ENCODE results near the gene OR2H2.

Gene OR2H2

GRCh38 chr6:29554764-29555163 lies 30.2 kb upstream of the OR2H2 start (continued):
- TF ChIP-seq GLIS3 (CRISPR knock-in tag; IDR thresholded peaks at IDR 0.05) (no peak), TSHZ2 (CRISPR knock-in tag; IDR thresholded peaks at IDR 0.05) (no peak), ZC3H10 (CRISPR knock-in tag; IDR thresholded peaks at IDR 0.05) (no peak), ISL1 (CRISPR knock-in tag; IDR thresholded peaks at IDR 0.05) (no peak), RARB (CRISPR knock-in tag; IDR thresholded peaks at IDR 0.05) (no peak)

- TF ChIP-seq ESRRG (CRISPR knock-in tag; IDR thresholded peaks at IDR 0.05): no peak
- TF ChIP-seq ISL1 (CRISPR knock-in tag; IDR thresholded peaks at IDR 0.05): no peak
- no peak for TF ChIP-seq RARB (CRISPR knock-in tag; IDR thresholded peaks at IDR 0.05)
- TF ChIP-seq PATZ1 (CRISPR knock-in tag; IDR thresholded peaks at IDR 0.05; ENCODE audit: borderline replicate concordance): no peak
- TF ChIP-seq TOX (CRISPR knock-in tag; IDR thresholded peaks at IDR 0.05; ENCODE audit: borderline replicate concordance): no peak
- TF ChIP-seq GLIS3 (CRISPR knock-in tag; IDR thresholded peaks at IDR 0.05): no peak
- no peak for TF ChIP-seq ZFP3 (CRISPR knock-in tag; IDR thresholded peaks at IDR 0.05)
- TF ChIP-seq CREB5 (CRISPR knock-in tag; IDR thresholded peaks at IDR 0.05; ENCODE audit: low read depth): no peak
- no peak for TF ChIP-seq PPARA (CRISPR knock-in tag; IDR thresholded peaks at IDR 0.05; ENCODE audit: borderline replicate concordance)
- TF ChIP-seq TSHZ2 (CRISPR knock-in tag; IDR thresholded peaks at IDR 0.05): no peak
- no peak for TF ChIP-seq ZNF565 (CRISPR knock-in tag; conservative IDR thresholded peaks at IDR 0.05; ENCODE audit: low read depth)
- no peak for TF ChIP-seq POU6F1 (CRISPR knock-in tag; IDR thresholded peaks at IDR 0.05; ENCODE audit: borderline replicate concordance, low read depth)
- ATAC-seq: no peak
These were observed 27.6 kb upstream of the OR2H2 start for GRCh38 chr6:29557320-29557719.

GRCh38 chr6:29558439-29559079 lies 26.4 kb upstream of the OR2H2 start:
- ATAC-seq: no peak
- TF ChIP-seq BACH2 (CRISPR knock-in tag; IDR thresholded peaks at IDR 0.05; ENCODE audit: borderline replicate concordance): no peak
- no peak for TF ChIP-seq RARB (CRISPR knock-in tag; IDR thresholded peaks at IDR 0.05)

- ATAC-seq: no peak
- TF ChIP-seq ISL1 (CRISPR knock-in tag; IDR thresholded peaks at IDR 0.05) (no peak), ZFP3 (CRISPR knock-in tag; IDR thresholded peaks at IDR 0.05) (no peak), ARNTL (CRISPR knock-in tag; IDR thresholded peaks at IDR 0.05; ENCODE audit: borderline replicate concordance, low read depth) (no peak), POU6F1 (CRISPR knock-in tag; IDR thresholded peaks at IDR 0.05; ENCODE audit: borderline replicate concordance, low read depth) (no peak), CSRNP3 (CRISPR knock-in tag; IDR thresholded peaks at IDR 0.05) (no peak), ZNF565 (CRISPR knock-in tag; conservative IDR thresholded peaks at IDR 0.05; ENCODE audit: low read depth) (no peak), ESRRG (CRISPR knock-in tag; IDR thresholded peaks at IDR 0.05) (no peak), PATZ1 (CRISPR knock-in tag; IDR thresholded peaks at IDR 0.05; ENCODE audit: borderline replicate concordance) (no peak), BACH2 (CRISPR knock-in tag; IDR thresholded peaks at IDR 0.05; ENCODE audit: borderline replicate concordance) (no peak)
These were observed 25.2 kb upstream of the OR2H2 start, which contains the start of gene UBD for GRCh38 chr6:29559524-29560287. TSS of gene UBD (minus strand) at chr6:29559732. CDS start at chr6:29559701, 31 bp downstream.
